ENCODE measurements around the gene SPATC1L. TPM values are rescaled to one million over a fixed set of nuclear protein-coding genes. Genes with fewer than 3 reads are reported as not detected.

Gene SPATC1L
- total RNA-seq, 1 donor from 2014 or later = 27.5 TPM

DNA sequence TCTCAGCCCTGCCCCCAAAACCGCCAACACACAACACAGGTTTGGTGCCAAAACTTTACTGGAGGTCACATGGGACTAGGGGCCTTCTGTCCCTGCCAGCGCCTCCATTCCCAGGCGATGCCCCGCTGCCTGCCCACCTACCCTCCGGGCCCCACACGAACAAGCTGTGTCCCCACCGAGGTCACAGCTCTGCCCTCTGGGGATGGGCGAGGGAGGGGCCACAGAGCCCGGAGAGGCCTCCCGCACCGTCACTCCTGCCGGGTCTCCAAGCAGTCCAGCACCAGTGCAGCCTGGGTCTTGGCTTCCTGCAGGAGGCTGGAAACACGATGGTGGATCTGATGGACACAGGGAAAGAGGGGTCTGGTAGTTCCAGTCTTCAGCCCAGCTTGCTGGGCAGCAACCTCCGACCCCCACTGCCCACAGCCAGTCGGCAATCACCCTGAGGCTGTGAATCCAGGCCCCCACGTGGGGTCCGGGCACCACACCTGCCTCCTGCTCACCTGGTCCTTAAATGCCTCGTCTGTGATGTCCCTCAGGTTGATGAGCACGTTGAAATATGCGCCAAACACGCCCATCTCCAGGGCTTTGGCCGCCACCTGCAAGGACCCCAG is 47.4 kb downstream of the SPATC1L start:
- Mint-ChIP-seq H3K4me3 (no peak overlapping the region), H3K27me3 (ENCODE audit: low read depth) (peaks cover 34% of the 10 kb centered on the region), H3K4me1 (no peaks in the 10 kb centered on the region), H3K9me3 (no peaks in the 10 kb centered on the region), H3K27ac (ENCODE audit: unreplicated experiment) (no peak overlapping the region), H3K36me3 (ENCODE audit: low read depth) (no peaks in the 10 kb centered on the region)
- TF ChIP-seq, protein P1, sequence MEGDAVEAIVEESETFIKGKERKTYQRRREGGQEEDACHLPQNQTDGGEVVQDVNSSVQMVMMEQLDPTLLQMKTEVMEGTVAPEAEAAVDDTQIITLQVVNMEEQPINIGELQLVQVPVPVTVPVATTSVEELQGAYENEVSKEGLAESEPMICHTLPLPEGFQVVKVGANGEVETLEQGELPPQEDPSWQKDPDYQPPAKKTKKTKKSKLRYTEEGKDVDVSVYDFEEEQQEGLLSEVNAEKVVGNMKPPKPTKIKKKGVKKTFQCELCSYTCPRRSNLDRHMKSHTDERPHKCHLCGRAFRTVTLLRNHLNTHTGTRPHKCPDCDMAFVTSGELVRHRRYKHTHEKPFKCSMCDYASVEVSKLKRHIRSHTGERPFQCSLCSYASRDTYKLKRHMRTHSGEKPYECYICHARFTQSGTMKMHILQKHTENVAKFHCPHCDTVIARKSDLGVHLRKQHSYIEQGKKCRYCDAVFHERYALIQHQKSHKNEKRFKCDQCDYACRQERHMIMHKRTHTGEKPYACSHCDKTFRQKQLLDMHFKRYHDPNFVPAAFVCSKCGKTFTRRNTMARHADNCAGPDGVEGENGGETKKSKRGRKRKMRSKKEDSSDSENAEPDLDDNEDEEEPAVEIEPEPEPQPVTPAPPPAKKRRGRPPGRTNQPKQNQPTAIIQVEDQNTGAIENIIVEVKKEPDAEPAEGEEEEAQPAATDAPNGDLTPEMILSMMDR (conservative IDR thresholded peaks at IDR 0.05) = no peak
- no peak for DNase-seq (ENCODE audit: low read depth, low spot score)

GRCh38 chr21:46135782-46136395 is 48.4 kb downstream of the SPATC1L start:
- TF ChIP-seq, protein P1 (conservative IDR thresholded peaks at IDR 0.05) = no peak
- DNase-seq (ENCODE audit: low read depth, low spot score) = no peak
- Mint-ChIP-seq H3K27ac (ENCODE audit: unreplicated experiment) (no peak overlapping the region), H3K9me3 (no peaks in the 10 kb centered on the region), H3K4me1 (no peaks in the 10 kb centered on the region), H3K36me3 (ENCODE audit: low read depth) (no peaks in the 10 kb centered on the region), H3K27me3 (ENCODE audit: low read depth) (peaks cover 24% of the 10 kb centered on the region), H3K4me3 (no peak overlapping the region)

DNA sequence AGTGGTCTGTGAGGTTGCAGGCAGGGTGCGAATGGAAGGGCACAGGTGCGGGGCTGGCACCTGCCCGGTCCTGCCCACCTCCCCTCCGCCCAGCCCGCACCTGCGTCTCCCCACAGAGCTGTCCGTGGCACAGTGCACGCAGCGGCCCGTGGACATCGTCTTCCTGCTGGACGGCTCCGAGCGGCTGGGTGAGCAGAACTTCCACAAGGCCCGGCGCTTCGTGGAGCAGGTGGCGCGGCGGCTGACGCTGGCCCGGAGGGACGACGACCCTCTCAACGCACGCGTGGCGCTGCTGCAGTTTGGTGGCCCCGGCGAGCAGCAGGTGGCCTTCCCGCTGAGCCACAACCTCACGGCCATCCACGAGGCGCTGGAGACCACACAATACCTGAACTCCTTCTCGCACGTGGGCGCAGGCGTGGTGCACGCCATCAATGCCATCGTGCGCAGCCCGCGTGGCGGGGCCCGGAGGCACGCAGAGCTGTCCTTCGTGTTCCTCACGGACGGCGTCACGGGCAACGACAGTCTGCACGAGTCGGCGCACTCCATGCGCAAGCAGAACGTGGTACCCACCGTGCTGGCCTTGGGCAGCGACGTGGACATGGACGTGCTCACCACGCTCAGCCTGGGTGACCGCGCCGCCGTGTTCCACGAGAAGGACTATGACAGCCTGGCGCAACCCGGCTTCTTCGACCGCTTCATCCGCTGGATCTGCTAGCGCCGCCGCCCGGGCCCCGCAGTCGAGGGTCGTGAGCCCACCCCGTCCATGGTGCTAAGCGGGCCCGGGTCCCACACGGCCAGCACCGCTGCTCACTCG is 52.2 kb downstream of the SPATC1L start:
- Mint-ChIP-seq H3K27me3 (ENCODE audit: low read depth) (peaks cover 4% of the 10 kb centered on the region), H3K4me3 (no peak overlapping the region), H3K4me1 (no peaks in the 10 kb centered on the region)

DNA sequence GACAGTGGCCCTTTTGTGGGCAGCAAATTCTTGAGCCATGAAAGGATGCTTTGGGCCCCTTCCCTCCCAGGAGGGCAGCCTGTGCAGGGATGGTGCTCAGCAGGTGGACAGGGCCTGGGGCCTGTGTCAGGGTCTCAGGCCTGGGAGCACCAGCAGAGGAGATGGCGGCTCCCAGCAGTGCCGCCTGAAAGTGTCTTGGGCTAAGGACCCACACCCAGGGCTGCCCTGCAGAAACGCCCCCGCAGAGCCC is 52.7 kb downstream of the SPATC1L start:
- Mint-ChIP-seq H3K4me3 (no peak overlapping the region), H3K27me3 (ENCODE audit: low read depth) (peaks cover 4% of the 10 kb centered on the region), H3K36me3 (ENCODE audit: low read depth) (no peaks in the 10 kb centered on the region), H3K4me1 (no peaks in the 10 kb centered on the region), H3K27ac (ENCODE audit: unreplicated experiment) (no peak overlapping the region), H3K9me3 (no peaks in the 10 kb centered on the region)
- TF ChIP-seq, protein P1 (conservative IDR thresholded peaks at IDR 0.05) = no peak
- DNase-seq (ENCODE audit: low read depth, low spot score) = no peak

More for the DNA sequence above, 52.2 kb downstream of the SPATC1L start:
- TF ChIP-seq, protein P1 (conservative IDR thresholded peaks at IDR 0.05) = no peak
- no peaks in the 10 kb centered on the region for H3K36me3 Mint-ChIP-seq (ENCODE audit: low read depth)
- H3K27ac Mint-ChIP-seq (ENCODE audit: unreplicated experiment) = no peak overlapping the region
- no peak for DNase-seq (ENCODE audit: low read depth, low spot score)
- H3K9me3 Mint-ChIP-seq = no peaks in the 10 kb centered on the region

DNA sequence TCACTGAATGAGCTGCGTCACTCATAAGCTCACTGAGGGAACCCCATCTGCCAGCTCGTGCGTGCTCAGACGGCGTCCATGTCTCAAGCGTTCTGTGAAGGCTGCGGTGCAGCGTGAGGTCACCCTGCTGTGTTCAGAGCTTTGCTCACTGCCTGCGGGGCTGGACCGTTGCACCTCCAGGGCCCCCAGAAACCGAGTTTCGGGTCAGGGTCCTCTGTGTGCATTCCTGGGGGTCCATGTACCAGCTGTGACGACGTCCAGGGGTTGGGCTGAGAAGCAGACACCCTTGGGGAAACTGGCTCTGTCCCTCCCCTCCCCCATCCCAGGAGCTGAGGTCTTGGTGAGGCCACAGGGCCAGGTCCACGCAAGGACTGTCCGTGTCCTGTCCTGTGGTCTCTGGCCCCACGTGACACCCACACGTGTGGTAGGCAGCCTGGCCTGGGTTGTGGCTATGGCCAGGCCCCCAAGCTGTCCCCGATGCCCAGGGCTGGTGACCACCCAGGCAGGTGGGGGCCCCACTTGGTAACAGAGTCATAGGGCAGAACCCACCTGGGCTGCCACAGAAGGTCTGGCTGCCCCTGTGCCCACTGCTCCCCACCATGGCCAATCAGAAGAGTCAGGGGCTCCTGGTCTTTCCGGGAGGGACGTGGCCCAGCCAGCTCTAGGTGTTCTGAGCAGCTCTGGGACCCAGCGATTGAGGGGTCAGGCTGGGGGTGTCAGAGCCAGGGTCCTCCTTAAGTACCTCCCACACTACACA is 53.2 kb downstream of the SPATC1L start:
- no peak for DNase-seq (ENCODE audit: low read depth, low spot score)
- Mint-ChIP-seq H3K9me3 (no peaks in the 10 kb centered on the region), H3K27me3 (ENCODE audit: low read depth) (peaks cover 2% of the 10 kb centered on the region), H3K27ac (ENCODE audit: unreplicated experiment) (no peak overlapping the region), H3K36me3 (ENCODE audit: low read depth) (no peaks in the 10 kb centered on the region), H3K4me3 (no peak overlapping the region), H3K4me1 (no peaks in the 10 kb centered on the region)
- TF ChIP-seq, protein P1 (conservative IDR thresholded peaks at IDR 0.05) = no peak
